Measurements from ENCODE around the gene RPS15.
A peak's percentile ranks its signal among the peaks of the same experiment; 100 is the strongest.
"Not testable (repeated sequence)": the region's sequence is repeated elsewhere in the genome, so short reads cannot be mapped to it uniquely, and the experiment has no call there.

RPS15 gene

GRCh38 chr19:1402411-1403070 is 35.7 kb upstream of the RPS15 start:
- no peak for DNase-seq

- DNase-seq: peak; percentile 99
Observed at GRCh38 chr19:1406774-1407527, 31.2 kb upstream of the RPS15 start.

- DNase-seq: peak; percentile 42
Observed at GRCh38 chr19:1407528-1408299, 30.5 kb upstream of the RPS15 start, which contains the start of gene DAZAP1. DAZAP1 (plus strand) TSS chr19:1407586; CDS start chr19:1407774, 188 bp downstream.

- peak; percentile 65 for DNase-seq
Observed at GRCh38 chr19:1408300-1409203, 29.6 kb upstream of the RPS15 start.

- DNase-seq: no peak
Observed at GRCh38 chr19:1409204-1410005, 28.8 kb upstream of the RPS15 start.

- no peak for DNase-seq
Observed at GRCh38 chr19:1410136-1410786, 27.9 kb upstream of the RPS15 start.

- DNase-seq: no peak
Observed at GRCh38 chr19:1410789-1411188, 27.4 kb upstream of the RPS15 start.

- peak; percentile 19 for DNase-seq
Observed at GRCh38 chr19:1411255-1412191, 26.7 kb upstream of the RPS15 start.

GRCh38 chr19:1412323-1412923 is 25.8 kb upstream of the RPS15 start:
- no peak for DNase-seq

- no peak for DNase-seq
Observed at GRCh38 chr19:1412995-1413800, 25.0 kb upstream of the RPS15 start.

- no peak for DNase-seq
Observed at GRCh38 chr19:1416014-1416841, 22.0 kb upstream of the RPS15 start.

GRCh38 chr19:1417145-1417544 is 21.1 kb upstream of the RPS15 start:
- no peak for DNase-seq

GRCh38 chr19:1417681-1418495 is 20.3 kb upstream of the RPS15 start:
- DNase-seq: no peak

GRCh38 chr19:1418496-1418775 is 19.8 kb upstream of the RPS15 start:
- no peak for DNase-seq

- no peak for DNase-seq
Observed at GRCh38 chr19:1418951-1419738, 19.1 kb upstream of the RPS15 start.

- DNase-seq: not testable (repeated sequence)
Observed at GRCh38 chr19:1420085-1420484, 18.1 kb upstream of the RPS15 start.

All from CD4-positive, alpha-beta T cell treated with Interleukin-17A for 4 hours (primary cell).